Mesothelial cell of epicardium (in vitro differentiated cells): ENCODE data around the gene CCDC89. TPM values are rescaled to one million over a fixed set of nuclear protein-coding genes. Genes with fewer than 3 reads are reported as not detected.
"Not testable (repeated sequence)": the region's sequence is repeated elsewhere in the genome, so short reads cannot be mapped to it uniquely, and the experiment has no call there.

Source experiments
- DNase-seq, 2 experiments: peaks; one replicate each; pipeline ENCODE4 v3.0.0; 2021; ENCODE audit warnings: low spot score in 2 of 2; ENCODE audit not compliant: unreplicated experiment in 2 of 2
- H3K27ac Mint-ChIP-seq: 2 replicates; pipeline ENCODE4 v1.8.0; 2021; ENCODE audit warnings: mixed read lengths
- H3K27me3 Mint-ChIP-seq: 2 replicates; pipeline ENCODE4 v1.8.0; 2021; ENCODE audit warnings: low read depth, mixed read lengths
- H3K36me3 Mint-ChIP-seq: 2 replicates; pipeline ENCODE4 v1.8.0; 2021; ENCODE audit warnings: mixed read lengths
- H3K4me1 Mint-ChIP-seq: 2 replicates; pipeline ENCODE4 v1.8.0; 2021; ENCODE audit warnings: mixed read lengths
- H3K4me3 Mint-ChIP-seq: 2 replicates; pipeline ENCODE4 v1.8.0; 2021; ENCODE audit warnings: mild to moderate bottlenecking, moderate library complexity, mixed read lengths
- H3K9me3 Mint-ChIP-seq: 2 replicates; pipeline ENCODE4 v1.8.0; 2021; ENCODE audit warnings: mixed read lengths
- total RNA-seq: library from RNA; stranded (reverse); gene quantifications from 3 replicates; pipeline ENCODE4 v1.2.1, GENCODE V29; 2021
- TF ChIP-seq, protein P1 (sequence below): fragments of 200-600 bp; sonication (generic); IDR thresholded peaks from one replicate; pipeline ENCODE4 v1.5.0; 2021; ENCODE audit warnings: antibody characterized with exemption; ENCODE audit not compliant: unreplicated experiment

The CCDC89 gene
- total RNA-seq, 1 donor from 2014 or later, result 1.3 TPM

DNA sequence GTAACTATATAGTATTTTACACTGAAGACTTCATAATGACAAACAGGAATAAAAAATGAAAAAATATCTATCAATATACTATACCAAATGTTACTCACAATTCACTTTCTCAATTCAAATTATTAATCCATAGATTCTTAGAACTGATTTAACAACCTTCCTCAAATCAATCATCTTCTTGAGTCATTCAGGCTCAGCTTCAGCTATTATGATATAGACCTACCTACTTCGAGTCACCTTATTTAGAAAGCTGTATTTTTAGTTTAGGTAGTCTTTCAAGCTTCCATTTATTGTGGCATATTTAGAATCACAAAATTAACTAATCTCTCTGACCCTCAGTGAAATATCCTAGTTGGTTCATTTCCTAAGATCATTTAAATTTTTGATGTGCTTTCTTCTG lies 29.2 kb downstream of the CCDC89 start:
- peaks cover 37% of the 10 kb centered on the region for H3K4me1 Mint-ChIP-seq
- no peak overlapping the region for H3K27ac Mint-ChIP-seq
- TF ChIP-seq, protein P1, sequence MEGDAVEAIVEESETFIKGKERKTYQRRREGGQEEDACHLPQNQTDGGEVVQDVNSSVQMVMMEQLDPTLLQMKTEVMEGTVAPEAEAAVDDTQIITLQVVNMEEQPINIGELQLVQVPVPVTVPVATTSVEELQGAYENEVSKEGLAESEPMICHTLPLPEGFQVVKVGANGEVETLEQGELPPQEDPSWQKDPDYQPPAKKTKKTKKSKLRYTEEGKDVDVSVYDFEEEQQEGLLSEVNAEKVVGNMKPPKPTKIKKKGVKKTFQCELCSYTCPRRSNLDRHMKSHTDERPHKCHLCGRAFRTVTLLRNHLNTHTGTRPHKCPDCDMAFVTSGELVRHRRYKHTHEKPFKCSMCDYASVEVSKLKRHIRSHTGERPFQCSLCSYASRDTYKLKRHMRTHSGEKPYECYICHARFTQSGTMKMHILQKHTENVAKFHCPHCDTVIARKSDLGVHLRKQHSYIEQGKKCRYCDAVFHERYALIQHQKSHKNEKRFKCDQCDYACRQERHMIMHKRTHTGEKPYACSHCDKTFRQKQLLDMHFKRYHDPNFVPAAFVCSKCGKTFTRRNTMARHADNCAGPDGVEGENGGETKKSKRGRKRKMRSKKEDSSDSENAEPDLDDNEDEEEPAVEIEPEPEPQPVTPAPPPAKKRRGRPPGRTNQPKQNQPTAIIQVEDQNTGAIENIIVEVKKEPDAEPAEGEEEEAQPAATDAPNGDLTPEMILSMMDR, result no peak
- H3K36me3 Mint-ChIP-seq, result peaks cover 27% of the 10 kb centered on the region
- no peaks in the 10 kb centered on the region for H3K27me3 Mint-ChIP-seq
- no peak overlapping the region for H3K4me3 Mint-ChIP-seq
- DNase-seq, result no peak
- no peaks in the 10 kb centered on the region for H3K9me3 Mint-ChIP-seq

DNA sequence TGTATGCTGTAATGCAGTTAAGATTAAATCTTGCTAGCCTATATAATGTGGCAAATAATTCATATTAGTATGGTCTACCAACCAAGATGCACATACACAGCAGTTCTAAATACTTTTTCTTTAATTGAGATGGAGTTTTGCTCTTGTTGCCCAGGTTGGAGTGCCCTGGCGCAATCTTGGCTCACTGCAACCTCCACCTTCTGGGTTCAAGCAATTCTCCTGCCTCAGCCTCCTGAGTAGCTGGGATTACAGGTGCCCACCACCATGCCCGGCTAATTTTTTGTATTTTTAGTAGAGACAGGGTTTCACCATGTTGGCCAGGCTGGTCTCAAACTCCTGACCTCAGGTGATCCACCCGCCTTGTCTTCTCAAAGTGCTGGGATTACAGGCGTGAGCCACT lies 31.7 kb downstream of the CCDC89 start:
- H3K36me3 Mint-ChIP-seq, result peaks cover 15% of the 10 kb centered on the region
- not testable (repeated sequence) for DNase-seq, H3K4me3 Mint-ChIP-seq, H3K9me3 Mint-ChIP-seq, H3K27me3 Mint-ChIP-seq, H3K27ac Mint-ChIP-seq
- H3K4me1 Mint-ChIP-seq, result peaks cover 21% of the 10 kb centered on the region

DNA sequence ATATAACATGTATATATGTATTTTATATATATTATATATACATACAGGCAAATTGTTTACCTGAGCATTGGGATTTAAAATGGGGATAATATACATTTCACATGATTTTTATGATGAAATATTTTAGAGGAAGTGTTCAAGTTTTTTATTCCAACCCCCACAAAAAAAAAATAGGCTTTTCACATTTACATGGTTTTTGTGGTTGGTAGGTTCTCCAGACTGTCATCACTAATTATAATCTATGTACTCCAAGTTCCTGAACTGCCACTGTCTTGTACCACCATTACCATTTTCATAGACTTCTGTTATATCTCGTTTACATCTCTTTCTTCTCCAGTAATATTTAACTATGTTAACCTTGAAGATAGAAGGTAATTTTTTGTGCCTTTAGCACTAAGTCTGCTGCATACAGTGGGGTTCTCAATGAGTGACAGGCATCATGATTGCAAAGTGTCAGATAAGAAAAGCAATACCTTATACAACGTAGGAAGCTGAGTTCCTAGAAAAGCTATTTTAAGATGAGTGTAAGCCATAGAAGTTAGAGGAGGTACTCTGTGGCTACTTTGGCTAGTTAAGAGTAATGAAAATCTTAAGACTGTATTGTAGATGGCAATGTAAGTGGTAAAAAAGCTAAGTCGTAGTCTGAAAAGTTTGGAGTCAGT lies 33.1 kb downstream of the CCDC89 start:
- H3K27me3 Mint-ChIP-seq, result no peaks in the 10 kb centered on the region
- H3K4me1 Mint-ChIP-seq, result peaks cover 21% of the 10 kb centered on the region
- TF ChIP-seq, protein P1, result no peak
- H3K9me3 Mint-ChIP-seq, result no peaks in the 10 kb centered on the region
- peaks cover 12% of the 10 kb centered on the region for H3K36me3 Mint-ChIP-seq
- DNase-seq, result no peak
- H3K4me3 Mint-ChIP-seq, result no peak overlapping the region
- H3K27ac Mint-ChIP-seq, result peak overlapping the region; percentile 10

DNA sequence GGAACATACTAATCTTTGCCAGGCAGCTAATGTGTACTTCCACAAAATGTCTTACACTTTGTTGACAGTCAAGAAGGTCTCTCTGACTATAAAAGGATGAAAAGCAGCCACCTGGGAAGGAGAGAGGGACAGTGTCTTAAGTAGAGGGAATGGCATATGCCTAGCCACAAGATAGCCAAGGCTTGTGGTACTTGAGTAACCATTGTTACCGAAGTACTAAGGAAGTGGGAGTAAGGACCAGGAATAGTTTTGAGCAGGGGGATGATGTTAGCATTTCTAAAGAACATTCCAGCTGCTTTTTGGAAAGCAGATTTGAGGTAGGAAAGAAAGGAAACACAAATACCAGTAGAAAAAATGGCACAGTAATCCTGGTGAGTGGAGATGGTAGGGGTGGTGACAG lies 34.9 kb downstream of the CCDC89 start:
- H3K36me3 Mint-ChIP-seq, result peaks cover 7% of the 10 kb centered on the region
- no peaks in the 10 kb centered on the region for H3K27me3 Mint-ChIP-seq
- TF ChIP-seq, protein P1, result no peak
- H3K4me1 Mint-ChIP-seq, result peaks cover 22% of the 10 kb centered on the region
- no peaks in the 10 kb centered on the region for H3K9me3 Mint-ChIP-seq
- no peak overlapping the region for H3K27ac Mint-ChIP-seq
- no peak overlapping the region for H3K4me3 Mint-ChIP-seq
- DNase-seq, result no peak

DNA sequence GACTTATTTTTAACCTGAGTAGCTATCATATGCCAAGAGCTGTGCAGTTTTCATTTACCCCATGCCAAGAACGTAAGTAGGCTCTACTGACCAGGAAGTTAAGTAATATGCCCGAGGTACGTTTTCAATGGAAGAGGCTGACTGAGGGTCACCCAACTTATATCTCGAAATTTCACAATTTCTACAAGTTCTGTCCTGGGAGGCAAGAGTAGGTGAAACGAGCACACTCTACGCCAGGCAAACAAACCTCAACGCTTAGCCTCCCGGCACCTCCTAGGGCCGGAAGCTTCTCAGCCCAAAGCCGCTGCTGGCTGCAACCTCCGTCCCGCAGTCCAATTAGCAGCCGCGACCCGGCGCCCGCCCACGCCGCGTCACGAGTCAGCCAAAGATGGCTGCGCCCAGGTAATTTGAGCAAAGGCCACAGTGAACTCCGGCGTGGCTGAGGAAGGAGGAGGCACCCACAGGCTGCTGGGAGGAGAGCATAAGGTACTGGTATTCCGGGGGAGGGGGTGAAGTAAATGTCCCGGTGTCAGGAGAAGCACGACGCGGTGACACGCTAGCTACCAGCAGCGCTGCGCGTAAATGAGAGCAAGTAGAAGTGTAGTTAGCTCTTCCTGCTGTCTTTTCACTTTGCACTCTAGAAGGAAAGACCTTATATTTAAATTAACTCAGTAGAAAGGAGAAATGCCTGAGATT lies 38.2 kb downstream of the CCDC89 start, which contains the start of gene TMEM126A:
Gene TMEM126A, plus strand, starts transcription at position 364 of the 696 bp plus-strand sequence. CDS start 2,289 bp downstream, outside the sequence.
- TF ChIP-seq, protein P1, result no peak
- DNase-seq, result peak; percentile 54 to 88
- Mint-ChIP-seq H3K9me3 (no peaks in the 10 kb centered on the region), H3K4me1 (peaks cover 37% of the 10 kb centered on the region), H3K27me3 (peaks cover 13% of the 10 kb centered on the region), H3K27ac (peak within 1 kb of the TSS; percentile 99), H3K36me3 (peaks cover 3% of the 10 kb centered on the region), H3K4me3 (peak within 1 kb of the TSS; percentile 94)

DNA sequence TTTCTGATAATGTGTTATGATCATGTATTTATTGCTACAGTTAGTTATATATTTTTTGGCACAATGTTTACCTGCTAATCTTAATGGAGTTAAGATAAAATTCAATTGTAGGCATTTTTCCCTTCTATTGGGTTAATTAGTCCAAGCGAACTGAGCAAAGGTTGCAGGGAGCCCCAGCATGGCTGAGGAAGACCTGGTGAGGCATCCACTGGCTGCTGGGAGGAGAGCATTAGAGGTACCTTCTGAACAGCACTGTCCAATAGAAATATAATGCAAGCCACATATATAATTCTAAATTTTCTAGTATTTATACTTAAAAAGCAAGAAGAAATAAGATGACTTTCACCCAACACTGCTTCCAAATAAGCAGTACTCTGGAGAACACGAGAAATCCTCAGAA lies 38.9 kb downstream of the CCDC89 start:
- peaks cover 16% of the 10 kb centered on the region for H3K27me3 Mint-ChIP-seq
- no peaks in the 10 kb centered on the region for H3K9me3 Mint-ChIP-seq
- peak overlapping the region; percentile 94 for H3K4me3 Mint-ChIP-seq
- peaks cover 37% of the 10 kb centered on the region for H3K4me1 Mint-ChIP-seq
- no peak for DNase-seq
- peak overlapping the region; percentile 99 for H3K27ac Mint-ChIP-seq
- peaks cover 3% of the 10 kb centered on the region for H3K36me3 Mint-ChIP-seq
- TF ChIP-seq, protein P1, result no peak
